Liver (tissue), 9 donors: ENCODE measurements around the gene CDH13. TPM values are rescaled to one million over a fixed set of nuclear protein-coding genes. Genes with fewer than 3 reads are reported as not detected.

Source experiments
- DNase-seq: peaks from one replicate; pipeline ENCODE4 v3.0.0-alpha.2; 2017; ENCODE audit warnings: low spot score
- H3K27ac ChIP-seq, 2 donors: one replicate each; pipeline ENCODE4 v1.7.0; 2013; ENCODE audit warnings: inconsistent platforms in 2 of 2, low read length in 2 of 2, control low read depth in 1 of 2, low read depth in 1 of 2, mild to moderate bottlenecking in 1 of 2
- H3K27me3 ChIP-seq, 4 donors: one replicate each; pipeline versions ENCODE4 v1.6.1 to v1.7.0; 2013; ENCODE audit warnings: low read length in 3 of 4, inconsistent platforms in 1 of 4, mild to moderate bottlenecking in 1 of 4, moderate library complexity in 1 of 4; ENCODE audit not compliant: control insufficient read depth in 4 of 4, insufficient read depth in 4 of 4
- H3K36me3 ChIP-seq, 4 donors: one replicate each; pipeline versions ENCODE4 v1.6.1 to v1.7.0; 2013; ENCODE audit warnings: low read length in 3 of 4, mild to moderate bottlenecking in 3 of 4, low read depth in 1 of 4, moderate library complexity in 1 of 4; ENCODE audit not compliant: control insufficient read depth in 4 of 4, insufficient read depth in 3 of 4
- H3K4me1 ChIP-seq, 4 donors: one replicate each; pipeline versions ENCODE4 v1.6.1 to v1.7.0; 2013; ENCODE audit warnings: low read length in 3 of 4, mild to moderate bottlenecking in 3 of 4, moderate library complexity in 1 of 4; ENCODE audit not compliant: control insufficient read depth in 4 of 4, insufficient read depth in 4 of 4
- H3K4me3 ChIP-seq, 3 donors: one replicate each; pipeline versions ENCODE4 v1.6.1 to v1.7.0; 2013; ENCODE audit warnings: low read length in 3 of 3, control low read depth in 1 of 3, low read depth in 1 of 3, mild to moderate bottlenecking in 1 of 3
- H3K9ac ChIP-seq, 2 donors: one replicate each; pipeline ENCODE4 v1.7.0; 2013; ENCODE audit warnings: low read length in 2 of 2, mild to moderate bottlenecking in 2 of 2, moderate library complexity in 2 of 2, control low read depth in 1 of 2, low read depth in 1 of 2
- H3K9me3 ChIP-seq, 4 donors: one replicate each; pipeline versions ENCODE4 v1.6.1 to v1.7.0; 2013; ENCODE audit warnings: low read length in 3 of 4; ENCODE audit not compliant: control insufficient read depth in 4 of 4
- EGR1 ChIP-seq, 2 donors: IDR thresholded peaks; 2 replicates each; pipeline ENCODE4 v1.6.1; 2016 to 2018; ENCODE audit warnings: antibody characterized with exemption in 2 of 2, low read depth in 2 of 2
- FOXA1 ChIP-seq: IDR thresholded peaks from 2 replicates; pipeline ENCODE4 v1.6.1; 2016; ENCODE audit warnings: antibody characterized with exemption
- FOXA2 ChIP-seq: IDR thresholded peaks from 2 replicates; pipeline ENCODE4 v1.6.1; 2016; ENCODE audit warnings: antibody characterized with exemption
- GABPA ChIP-seq, 2 donors: IDR thresholded peaks in 1 of 2; conservative IDR thresholded peaks in 1 of 2; 2 replicates each; pipeline ENCODE4 v1.6.1; 2016; ENCODE audit warnings: antibody characterized with exemption in 2 of 2, mild to moderate bottlenecking in 1 of 2, moderate library complexity in 1 of 2
- HNF4A ChIP-seq, 2 donors: conservative IDR thresholded peaks; 2 replicates each; pipeline ENCODE4 v1.6.1; 2016; ENCODE audit warnings: antibody characterized with exemption in 2 of 2, mild to moderate bottlenecking in 2 of 2
- HNF4G ChIP-seq: IDR thresholded peaks from 2 replicates; pipeline ENCODE4 v1.6.1; 2016; ENCODE audit warnings: antibody characterized with exemption
- JUND ChIP-seq, 2 donors: IDR thresholded peaks; 2 replicates each; pipeline ENCODE4 v1.6.1; 2016; ENCODE audit warnings: antibody characterized with exemption in 2 of 2
- NR2F2 ChIP-seq: IDR thresholded peaks from 2 replicates; pipeline ENCODE4 v1.6.1; 2016; ENCODE audit warnings: antibody characterized with exemption
- RAD21 ChIP-seq, 2 donors: IDR thresholded peaks; 2 replicates each; pipeline ENCODE4 v1.6.1; 2016; ENCODE audit warnings: antibody characterized with exemption in 2 of 2, mild to moderate bottlenecking in 2 of 2
- RXRA ChIP-seq, 2 donors: IDR thresholded peaks; 2 replicates each; pipeline ENCODE4 v1.6.1; 2017 to 2018; ENCODE audit warnings: antibody characterized with exemption in 2 of 2, mild to moderate bottlenecking in 1 of 2
- SP1 ChIP-seq: IDR thresholded peaks from 2 replicates; pipeline ENCODE4 v1.6.1; 2018; ENCODE audit warnings: antibody characterized with exemption, mild to moderate bottlenecking
- TAF1 ChIP-seq: conservative IDR thresholded peaks from 2 replicates; pipeline ENCODE4 v1.6.1; 2016; ENCODE audit warnings: antibody characterized with exemption, mild to moderate bottlenecking
- YY1 ChIP-seq: IDR thresholded peaks from 2 replicates; pipeline ENCODE4 v1.6.1; 2016; ENCODE audit warnings: antibody characterized with exemption, mild to moderate bottlenecking
- WGBS: extraction: QIAGEN DNeasy Blood & Tissue Kit; methylation state at CpG from one replicate; pipeline ENCODE4 v1.1.7; 2013; 5-methylcytosine and 5-hydroxymethylcytosine counted together
- polyA plus RNA-seq, 2 donors: library from polyadenylated mRNA; stranded (reverse) in 1 of 2; unstranded in 1 of 2; fragments of 200-250 nt in 1 of 2; fragments of >200 nt in 1 of 2; fragmentation: Nextera tagmentation in 1 of 2; extraction: Ambion mirVana in 1 of 2; gene quantifications; one replicate each; pipeline versions ENCODE4 v1.2.1 to v1.2.3, GENCODE V29; 2013 to 2015
- total RNA-seq, 2 donors: library from RNA; depleted of rRNA; stranded (reverse); fragments of >200 nt; gene quantifications; one replicate each; pipeline ENCODE4 v1.2.3, GENCODE V29; 2014
- TF ChIP-seq, protein P1 (sequence below): fragments of 150-350 bp; IDR thresholded peaks from 2 replicates; pipeline ENCODE4 v1.5.1; 2017; ENCODE audit warnings: improper control_type of control experiment, low read depth, low read length; ENCODE audit not compliant: missing input control
- TF ChIP-seq, protein P2 (sequence below): IDR thresholded peaks from 2 replicates; pipeline ENCODE4 v1.6.1; 2016; ENCODE audit warnings: antibody characterized with exemption, mild to moderate bottlenecking
- TF ChIP-seq, protein P3 (sequence below): IDR thresholded peaks from 2 replicates; pipeline ENCODE4 v1.6.1; 2016; ENCODE audit warnings: antibody characterized with exemption
- donor health status: healthy.
- donor health status: healthy.
- donor health status: healthy.
- donor health status: healthy.
- donor health status: healthy.

Gene CDH13
- total and polyA plus RNA-seq, 4 donors, result 0.21 to 1.5 (median 0.58) TPM

DNA sequence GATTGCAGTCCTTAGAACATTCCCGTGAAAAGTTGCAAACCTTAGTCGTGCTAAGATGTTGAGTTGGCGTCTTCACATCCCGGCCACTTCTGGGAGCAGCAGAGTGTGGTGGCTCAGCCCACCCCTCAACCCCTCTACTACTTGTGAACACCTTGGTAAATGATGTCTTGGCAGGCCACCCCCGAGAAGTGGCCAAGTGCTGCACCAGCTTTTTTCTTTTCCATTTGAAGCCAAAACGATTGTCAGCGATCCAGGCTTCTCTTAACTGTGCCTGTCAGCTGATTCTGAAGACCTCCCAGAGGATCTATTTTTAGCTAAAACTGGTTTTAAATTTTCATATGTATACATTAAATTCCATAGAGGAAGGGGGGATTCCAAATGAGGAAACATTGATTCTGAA lies 247.5 kb downstream of the CDH13 start (continued):
- TF ChIP-seq, protein P1, sequence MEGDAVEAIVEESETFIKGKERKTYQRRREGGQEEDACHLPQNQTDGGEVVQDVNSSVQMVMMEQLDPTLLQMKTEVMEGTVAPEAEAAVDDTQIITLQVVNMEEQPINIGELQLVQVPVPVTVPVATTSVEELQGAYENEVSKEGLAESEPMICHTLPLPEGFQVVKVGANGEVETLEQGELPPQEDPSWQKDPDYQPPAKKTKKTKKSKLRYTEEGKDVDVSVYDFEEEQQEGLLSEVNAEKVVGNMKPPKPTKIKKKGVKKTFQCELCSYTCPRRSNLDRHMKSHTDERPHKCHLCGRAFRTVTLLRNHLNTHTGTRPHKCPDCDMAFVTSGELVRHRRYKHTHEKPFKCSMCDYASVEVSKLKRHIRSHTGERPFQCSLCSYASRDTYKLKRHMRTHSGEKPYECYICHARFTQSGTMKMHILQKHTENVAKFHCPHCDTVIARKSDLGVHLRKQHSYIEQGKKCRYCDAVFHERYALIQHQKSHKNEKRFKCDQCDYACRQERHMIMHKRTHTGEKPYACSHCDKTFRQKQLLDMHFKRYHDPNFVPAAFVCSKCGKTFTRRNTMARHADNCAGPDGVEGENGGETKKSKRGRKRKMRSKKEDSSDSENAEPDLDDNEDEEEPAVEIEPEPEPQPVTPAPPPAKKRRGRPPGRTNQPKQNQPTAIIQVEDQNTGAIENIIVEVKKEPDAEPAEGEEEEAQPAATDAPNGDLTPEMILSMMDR, result no peak
- TF ChIP-seq NR2F2, result no peak
- no peak for TF ChIP-seq TAF1
- TF ChIP-seq EGR1 (IDR thresholded peaks at IDR 0.05; ENCODE audit: low read depth in 2 of 2), result no peak

DNA sequence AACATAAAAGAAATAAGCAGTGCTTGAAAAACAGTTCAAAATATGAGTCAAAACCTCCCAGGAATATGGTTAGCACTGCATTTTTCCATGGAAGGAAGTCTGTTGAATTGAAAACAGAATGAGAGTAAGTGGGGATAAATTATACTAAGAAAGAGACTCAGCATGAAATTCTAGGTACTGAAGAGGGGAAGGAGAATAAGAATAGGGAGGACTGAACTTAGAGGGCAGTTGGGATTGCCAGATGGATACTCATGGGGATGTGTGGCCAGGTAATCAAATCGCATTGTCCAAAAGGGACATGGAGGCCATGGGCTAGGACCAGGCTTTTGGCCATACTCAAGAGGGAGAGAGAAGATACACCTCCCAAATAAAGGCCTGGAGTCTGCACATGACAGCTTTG lies 247.9 kb downstream of the CDH13 start:
- no peak for TF ChIP-seq YY1
- TF ChIP-seq, protein P2, sequence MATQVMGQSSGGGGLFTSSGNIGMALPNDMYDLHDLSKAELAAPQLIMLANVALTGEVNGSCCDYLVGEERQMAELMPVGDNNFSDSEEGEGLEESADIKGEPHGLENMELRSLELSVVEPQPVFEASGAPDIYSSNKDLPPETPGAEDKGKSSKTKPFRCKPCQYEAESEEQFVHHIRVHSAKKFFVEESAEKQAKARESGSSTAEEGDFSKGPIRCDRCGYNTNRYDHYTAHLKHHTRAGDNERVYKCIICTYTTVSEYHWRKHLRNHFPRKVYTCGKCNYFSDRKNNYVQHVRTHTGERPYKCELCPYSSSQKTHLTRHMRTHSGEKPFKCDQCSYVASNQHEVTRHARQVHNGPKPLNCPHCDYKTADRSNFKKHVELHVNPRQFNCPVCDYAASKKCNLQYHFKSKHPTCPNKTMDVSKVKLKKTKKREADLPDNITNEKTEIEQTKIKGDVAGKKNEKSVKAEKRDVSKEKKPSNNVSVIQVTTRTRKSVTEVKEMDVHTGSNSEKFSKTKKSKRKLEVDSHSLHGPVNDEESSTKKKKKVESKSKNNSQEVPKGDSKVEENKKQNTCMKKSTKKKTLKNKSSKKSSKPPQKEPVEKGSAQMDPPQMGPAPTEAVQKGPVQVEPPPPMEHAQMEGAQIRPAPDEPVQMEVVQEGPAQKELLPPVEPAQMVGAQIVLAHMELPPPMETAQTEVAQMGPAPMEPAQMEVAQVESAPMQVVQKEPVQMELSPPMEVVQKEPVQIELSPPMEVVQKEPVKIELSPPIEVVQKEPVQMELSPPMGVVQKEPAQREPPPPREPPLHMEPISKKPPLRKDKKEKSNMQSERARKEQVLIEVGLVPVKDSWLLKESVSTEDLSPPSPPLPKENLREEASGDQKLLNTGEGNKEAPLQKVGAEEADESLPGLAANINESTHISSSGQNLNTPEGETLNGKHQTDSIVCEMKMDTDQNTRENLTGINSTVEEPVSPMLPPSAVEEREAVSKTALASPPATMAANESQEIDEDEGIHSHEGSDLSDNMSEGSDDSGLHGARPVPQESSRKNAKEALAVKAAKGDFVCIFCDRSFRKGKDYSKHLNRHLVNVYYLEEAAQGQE, result no peak
- no peak for TF ChIP-seq TAF1
- TF ChIP-seq RXRA (IDR thresholded peaks at IDR 0.05), result no peak
- TF ChIP-seq FOXA1, result no peak
- no peak for TF ChIP-seq SP1
- TF ChIP-seq, protein P1, result no peak
- Histone ChIP-seq H3K9ac (no peak overlapping the region), H3K27ac (no peak overlapping the region)

DNA sequence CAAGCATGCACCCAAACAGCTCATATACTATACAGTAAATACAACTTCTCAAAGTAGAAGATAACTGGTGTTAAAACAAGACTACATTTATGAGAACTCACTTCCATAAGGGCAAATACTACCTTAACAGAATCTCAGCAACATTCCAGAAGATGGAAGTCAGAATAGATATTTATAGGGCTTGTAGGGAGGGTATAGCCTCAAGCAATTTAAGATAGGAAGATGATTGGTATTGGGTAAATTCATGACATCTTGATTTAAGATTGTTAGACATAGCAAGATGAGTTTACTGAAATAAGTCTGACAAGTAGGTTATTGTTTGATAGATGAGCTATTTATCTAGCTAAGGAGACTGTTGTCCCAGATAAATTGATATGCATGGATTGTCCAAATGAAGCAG lies 250.2 kb downstream of the CDH13 start:
- no peak overlapping the region for H3K27ac ChIP-seq
- DNase-seq, result no peak
- H3K9ac ChIP-seq, result no peak overlapping the region
- H3K9me3 ChIP-seq, result peaks cover 0 to under 1% (median under 1%) of the 10 kb centered on the region in 4 donors
- H3K27me3 ChIP-seq, result peaks cover 0 to 4% (median 0%) of the 10 kb centered on the region in 4 donors
- no peak overlapping the region for H3K4me3 ChIP-seq
- TF ChIP-seq RAD21 (IDR thresholded peaks at IDR 0.05) (no peak), TAF1 (no peak), HNF4A (conservative IDR thresholded peaks at IDR 0.05) (no peak), GABPA (IDR thresholded peaks at IDR 0.05 in 1 of 2, conservative IDR thresholded peaks at IDR 0.05 in 1 of 2) (no peak), JUND (IDR thresholded peaks at IDR 0.05) (no peak), FOXA2 (no peak), NR2F2 (no peak), HNF4G (no peak), EGR1 (IDR thresholded peaks at IDR 0.05; ENCODE audit: low read depth in 2 of 2) (no peak)
- TF ChIP-seq, protein P3, sequence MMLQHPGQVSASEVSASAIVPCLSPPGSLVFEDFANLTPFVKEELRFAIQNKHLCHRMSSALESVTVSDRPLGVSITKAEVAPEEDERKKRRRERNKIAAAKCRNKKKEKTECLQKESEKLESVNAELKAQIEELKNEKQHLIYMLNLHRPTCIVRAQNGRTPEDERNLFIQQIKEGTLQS, result no peak
- TF ChIP-seq, protein P1, result no peak
- H3K4me1 ChIP-seq, result no peaks in the 10 kb centered on the region
- H3K36me3 ChIP-seq, result no peaks in the 10 kb centered on the region

More for the DNA sequence above, 247.9 kb downstream of the CDH13 start:
- H3K27me3 ChIP-seq, result no peaks in the 10 kb centered on the region
- DNase-seq, result no peak
- no peak overlapping the region for H3K4me3 ChIP-seq
- WGBS, result 84% methylated on average over 1 of the region's 1 CpG
- H3K9me3 ChIP-seq, result peaks cover 2 to 8% (median 5%) of the 10 kb centered on the region in 4 donors
- no peaks in the 10 kb centered on the region for H3K4me1 ChIP-seq
- no peaks in the 10 kb centered on the region for H3K36me3 ChIP-seq
